ENCODE measurements around the gene NHEJ1.

DNA sequence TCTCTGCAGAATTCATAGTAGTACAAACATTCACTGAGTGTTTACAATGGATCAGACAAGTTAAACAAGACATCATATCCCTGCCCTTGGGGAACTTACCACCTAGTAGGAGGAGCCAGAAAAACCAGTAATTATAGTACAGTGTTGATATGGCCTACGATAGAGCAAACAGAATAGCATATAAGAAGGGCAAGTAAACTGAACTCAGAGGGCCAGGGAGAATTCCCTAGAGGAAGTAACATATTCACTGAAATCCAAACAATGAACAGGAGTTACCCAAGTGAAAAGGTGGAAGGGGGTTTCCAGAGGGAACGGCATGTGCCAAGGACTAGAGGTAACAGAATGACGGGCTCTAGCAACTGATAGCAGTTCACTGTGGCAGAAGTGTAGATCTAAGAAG, 34.1 kb downstream of the NHEJ1 start:
- TF ChIP-seq, protein P1, sequence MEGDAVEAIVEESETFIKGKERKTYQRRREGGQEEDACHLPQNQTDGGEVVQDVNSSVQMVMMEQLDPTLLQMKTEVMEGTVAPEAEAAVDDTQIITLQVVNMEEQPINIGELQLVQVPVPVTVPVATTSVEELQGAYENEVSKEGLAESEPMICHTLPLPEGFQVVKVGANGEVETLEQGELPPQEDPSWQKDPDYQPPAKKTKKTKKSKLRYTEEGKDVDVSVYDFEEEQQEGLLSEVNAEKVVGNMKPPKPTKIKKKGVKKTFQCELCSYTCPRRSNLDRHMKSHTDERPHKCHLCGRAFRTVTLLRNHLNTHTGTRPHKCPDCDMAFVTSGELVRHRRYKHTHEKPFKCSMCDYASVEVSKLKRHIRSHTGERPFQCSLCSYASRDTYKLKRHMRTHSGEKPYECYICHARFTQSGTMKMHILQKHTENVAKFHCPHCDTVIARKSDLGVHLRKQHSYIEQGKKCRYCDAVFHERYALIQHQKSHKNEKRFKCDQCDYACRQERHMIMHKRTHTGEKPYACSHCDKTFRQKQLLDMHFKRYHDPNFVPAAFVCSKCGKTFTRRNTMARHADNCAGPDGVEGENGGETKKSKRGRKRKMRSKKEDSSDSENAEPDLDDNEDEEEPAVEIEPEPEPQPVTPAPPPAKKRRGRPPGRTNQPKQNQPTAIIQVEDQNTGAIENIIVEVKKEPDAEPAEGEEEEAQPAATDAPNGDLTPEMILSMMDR (IDR thresholded peaks at IDR 0.05), result no peak
- TF ChIP-seq FOXJ3 (CRISPR knock-in tag; IDR thresholded peaks at IDR 0.05), result no peak
- TF ChIP-seq EP300 (IDR thresholded peaks at IDR 0.05; ENCODE audit: borderline replicate concordance in 1 of 2, low read depth in 1 of 2, low read length in 1 of 2), result no peak
- no peak for TF ChIP-seq TEAD4 (IDR thresholded peaks at IDR 0.05; ENCODE audit: borderline replicate concordance, insufficient read depth)
- TF ChIP-seq YY1 (IDR thresholded peaks at IDR 0.05; ENCODE audit: low read depth), result no peak
- TF ChIP-seq, protein P2, sequence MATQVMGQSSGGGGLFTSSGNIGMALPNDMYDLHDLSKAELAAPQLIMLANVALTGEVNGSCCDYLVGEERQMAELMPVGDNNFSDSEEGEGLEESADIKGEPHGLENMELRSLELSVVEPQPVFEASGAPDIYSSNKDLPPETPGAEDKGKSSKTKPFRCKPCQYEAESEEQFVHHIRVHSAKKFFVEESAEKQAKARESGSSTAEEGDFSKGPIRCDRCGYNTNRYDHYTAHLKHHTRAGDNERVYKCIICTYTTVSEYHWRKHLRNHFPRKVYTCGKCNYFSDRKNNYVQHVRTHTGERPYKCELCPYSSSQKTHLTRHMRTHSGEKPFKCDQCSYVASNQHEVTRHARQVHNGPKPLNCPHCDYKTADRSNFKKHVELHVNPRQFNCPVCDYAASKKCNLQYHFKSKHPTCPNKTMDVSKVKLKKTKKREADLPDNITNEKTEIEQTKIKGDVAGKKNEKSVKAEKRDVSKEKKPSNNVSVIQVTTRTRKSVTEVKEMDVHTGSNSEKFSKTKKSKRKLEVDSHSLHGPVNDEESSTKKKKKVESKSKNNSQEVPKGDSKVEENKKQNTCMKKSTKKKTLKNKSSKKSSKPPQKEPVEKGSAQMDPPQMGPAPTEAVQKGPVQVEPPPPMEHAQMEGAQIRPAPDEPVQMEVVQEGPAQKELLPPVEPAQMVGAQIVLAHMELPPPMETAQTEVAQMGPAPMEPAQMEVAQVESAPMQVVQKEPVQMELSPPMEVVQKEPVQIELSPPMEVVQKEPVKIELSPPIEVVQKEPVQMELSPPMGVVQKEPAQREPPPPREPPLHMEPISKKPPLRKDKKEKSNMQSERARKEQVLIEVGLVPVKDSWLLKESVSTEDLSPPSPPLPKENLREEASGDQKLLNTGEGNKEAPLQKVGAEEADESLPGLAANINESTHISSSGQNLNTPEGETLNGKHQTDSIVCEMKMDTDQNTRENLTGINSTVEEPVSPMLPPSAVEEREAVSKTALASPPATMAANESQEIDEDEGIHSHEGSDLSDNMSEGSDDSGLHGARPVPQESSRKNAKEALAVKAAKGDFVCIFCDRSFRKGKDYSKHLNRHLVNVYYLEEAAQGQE (IDR thresholded peaks at IDR 0.05; ENCODE audit: low read depth, low read length), result no peak
- no peak for TF ChIP-seq POLR2AphosphoS5 (IDR thresholded peaks at IDR 0.05; ENCODE audit: low read depth, low read length)
- TF ChIP-seq MXI1 (IDR thresholded peaks at IDR 0.05; ENCODE audit: low read depth, low read length), result no peak
- TF ChIP-seq GABPA (IDR thresholded peaks at IDR 0.05; ENCODE audit: low read depth), result no peak
- no peak for TF ChIP-seq TAF1 (IDR thresholded peaks at IDR 0.05; ENCODE audit: borderline replicate concordance, low read depth, low read length)
- no peak for TF ChIP-seq RCOR1 (IDR thresholded peaks at IDR 0.05; ENCODE audit: low read length)
- TF ChIP-seq SMC3 (IDR thresholded peaks at IDR 0.05; ENCODE audit: low read depth, low read length), result no peak
